Measurements from ENCODE around the gene TAS2R60. TPM values are rescaled to one million over a fixed set of nuclear protein-coding genes. Genes with fewer than 3 reads are reported as not detected.

The TAS2R60 gene
- total and polyA plus RNA-seq, 2 experiments from 2014 or later = not detected

GRCh38 chr7:143405173-143406001 is 37.9 kb upstream of the TAS2R60 start:
- H3K4me1 ChIP-seq (ENCODE audit: insufficient read depth) = peaks cover 16% of the 10 kb centered on the region
- no peaks in the 10 kb centered on the region for H4K20me1 ChIP-seq (ENCODE audit: insufficient read depth)
- H3K9ac ChIP-seq = no peak overlapping the region
- H3K27ac ChIP-seq = no peak overlapping the region
- H3F3A ChIP-seq (ENCODE audit: insufficient read depth) = no peaks in the 10 kb centered on the region
- no peak overlapping the region for H3K4me3 ChIP-seq
- H3K79me2 ChIP-seq (ENCODE audit: insufficient read depth) = no peaks in the 10 kb centered on the region
- H3K4me2 ChIP-seq (ENCODE audit: unreplicated experiment) = no peak overlapping the region
- no peaks in the 10 kb centered on the region for H3K9me2 ChIP-seq (ENCODE audit: insufficient read depth)
- no peak for TF ChIP-seq EZH2 (IDR thresholded peaks at IDR 0.05; ENCODE audit: insufficient read depth, poor library complexity, severe bottlenecking)
- DNase-seq = no peak
- no peaks in the 10 kb centered on the region for H3K36me3 ChIP-seq (ENCODE audit: low read depth)
- in situ Hi-C loops (cut with MboI) = no loop called here
- no peaks in the 10 kb centered on the region for H3K9me3 ChIP-seq (ENCODE audit: low read depth)
- H2AFZ ChIP-seq = no peak overlapping the region
- WGBS, 2 experiments (ENCODE audit: low coverage in 1 of 2, low lambda C conversion rate in 2 of 2, missing lambda C conversion rate in 2 of 2) = 45 to 48% methylated on average over 9 of the region's 9 CpGs
- no peaks in the 10 kb centered on the region for H3K27me3 ChIP-seq (replicated peaks; ENCODE audit: insufficient read depth)

- Histone ChIP-seq H2AFZ (no peak overlapping the region), H3F3A (ENCODE audit: insufficient read depth) (no peaks in the 10 kb centered on the region), H3K9me3 (ENCODE audit: low read depth) (no peaks in the 10 kb centered on the region), H3K36me3 (ENCODE audit: low read depth) (no peaks in the 10 kb centered on the region), H3K4me2 (ENCODE audit: unreplicated experiment) (no peak overlapping the region), H3K79me2 (ENCODE audit: insufficient read depth) (no peaks in the 10 kb centered on the region), H3K9me2 (ENCODE audit: insufficient read depth) (no peaks in the 10 kb centered on the region), H4K20me1 (ENCODE audit: insufficient read depth) (no peaks in the 10 kb centered on the region), H3K9ac (no peak overlapping the region), H3K4me1 (ENCODE audit: insufficient read depth) (peaks cover 21% of the 10 kb centered on the region), H3K27me3 (replicated peaks; ENCODE audit: insufficient read depth) (no peaks in the 10 kb centered on the region), H3K4me3 (no peak overlapping the region), H3K27ac (no peak overlapping the region)
- WGBS, 2 experiments (ENCODE audit: low coverage in 1 of 2, low lambda C conversion rate in 2 of 2, missing lambda C conversion rate in 2 of 2) = 95 to 100% methylated on average over 3 of the region's 3 CpGs
- TF ChIP-seq EZH2phosphoT487 (IDR thresholded peaks at IDR 0.05; ENCODE audit: insufficient read depth, low read depth) (no peak), EZH2 (IDR thresholded peaks at IDR 0.05; ENCODE audit: insufficient read depth, poor library complexity, severe bottlenecking) (no peak)
- DNase-seq = no peak
- in situ Hi-C loops (cut with MboI) = no loop called here
Observed at GRCh38 chr7:143406002-143406357, 37.3 kb upstream of the TAS2R60 start.

- H3K4me3 ChIP-seq = no peak overlapping the region
- in situ Hi-C loops (cut with MboI) = no loop called here
- H2AFZ ChIP-seq = peak overlapping the region; percentile 57; the same call in 1 of the 2 replicates
- H3K36me3 ChIP-seq (ENCODE audit: low read depth) = no peaks in the 10 kb centered on the region
- H3K9me2 ChIP-seq (ENCODE audit: insufficient read depth) = no peaks in the 10 kb centered on the region
- H3K27ac ChIP-seq = no peak overlapping the region
- TF ChIP-seq EZH2 (IDR thresholded peaks at IDR 0.05; ENCODE audit: insufficient read depth, poor library complexity, severe bottlenecking) (no peak), EZH2phosphoT487 (IDR thresholded peaks at IDR 0.05; ENCODE audit: insufficient read depth, low read depth) (no peak)
- no peaks in the 10 kb centered on the region for H3K79me2 ChIP-seq (ENCODE audit: insufficient read depth)
- 89 to 91% methylated on average over 13 of the region's 13 CpGs for WGBS, 2 experiments (ENCODE audit: low coverage in 1 of 2, low lambda C conversion rate in 2 of 2, missing lambda C conversion rate in 2 of 2)
- H3K9ac ChIP-seq = no peak overlapping the region
- H3K27me3 ChIP-seq (replicated peaks; ENCODE audit: insufficient read depth) = no peaks in the 10 kb centered on the region
- 0 out of 2 replicates have a peak, but pooled peaks cover 3% of the 10 kb centered on the region for H3F3A ChIP-seq (ENCODE audit: insufficient read depth)
- H4K20me1 ChIP-seq (ENCODE audit: insufficient read depth) = no peaks in the 10 kb centered on the region
- H3K9me3 ChIP-seq (ENCODE audit: low read depth) = no peaks in the 10 kb centered on the region
- DNase-seq = no peak
- H3K4me1 ChIP-seq (ENCODE audit: insufficient read depth) = peaks cover 24% of the 10 kb centered on the region
- no peak overlapping the region for H3K4me2 ChIP-seq (ENCODE audit: unreplicated experiment)
Observed at GRCh38 chr7:143407287-143408251, 35.7 kb upstream of the TAS2R60 start.

GRCh38 chr7:143408252-143408685 is 35.0 kb upstream of the TAS2R60 start:
- Histone ChIP-seq H3K9me3 (ENCODE audit: low read depth) (no peaks in the 10 kb centered on the region), H3K79me2 (ENCODE audit: insufficient read depth) (no peaks in the 10 kb centered on the region), H3F3A (ENCODE audit: insufficient read depth) (0 out of 2 replicates have a peak, but pooled peaks cover 3% of the 10 kb centered on the region), H3K4me2 (ENCODE audit: unreplicated experiment) (no peak overlapping the region), H3K27ac (no peak overlapping the region), H3K4me3 (no peak overlapping the region), H2AFZ (no peak overlapping the region), H4K20me1 (ENCODE audit: insufficient read depth) (no peaks in the 10 kb centered on the region), H3K27me3 (replicated peaks; ENCODE audit: insufficient read depth) (no peaks in the 10 kb centered on the region), H3K36me3 (ENCODE audit: low read depth) (no peaks in the 10 kb centered on the region), H3K9ac (no peak overlapping the region), H3K9me2 (ENCODE audit: insufficient read depth) (no peaks in the 10 kb centered on the region), H3K4me1 (ENCODE audit: insufficient read depth) (peaks cover 24% of the 10 kb centered on the region)
- in situ Hi-C loops (cut with MboI) = no loop called here
- 71 to 78% methylated on average over 17 to 20 of the region's 20 CpGs for WGBS, 2 experiments (ENCODE audit: low coverage in 1 of 2, low lambda C conversion rate in 2 of 2, missing lambda C conversion rate in 2 of 2)
- TF ChIP-seq EZH2phosphoT487 (IDR thresholded peaks at IDR 0.05; ENCODE audit: insufficient read depth, low read depth) (no peak), EZH2 (IDR thresholded peaks at IDR 0.05; ENCODE audit: insufficient read depth, poor library complexity, severe bottlenecking) (no peak)
- DNase-seq = no peak

Data from GM23248 (cell line).